Erythroblast (primary cell): ENCODE data around the gene CPNE5.

Experiments used
- GATA1 ChIP-seq: IDR thresholded peaks from 2 replicates; pipeline ENCODE4 v1.6.1; 2011; ENCODE audit warnings: low read depth, mild to moderate bottlenecking, control low read depth, low read length, moderate library complexity
- POLR2A ChIP-seq: IDR thresholded peaks from 2 replicates; pipeline ENCODE4 v1.6.1; 2011; ENCODE audit warnings: mild to moderate bottlenecking, low read length

DNA sequence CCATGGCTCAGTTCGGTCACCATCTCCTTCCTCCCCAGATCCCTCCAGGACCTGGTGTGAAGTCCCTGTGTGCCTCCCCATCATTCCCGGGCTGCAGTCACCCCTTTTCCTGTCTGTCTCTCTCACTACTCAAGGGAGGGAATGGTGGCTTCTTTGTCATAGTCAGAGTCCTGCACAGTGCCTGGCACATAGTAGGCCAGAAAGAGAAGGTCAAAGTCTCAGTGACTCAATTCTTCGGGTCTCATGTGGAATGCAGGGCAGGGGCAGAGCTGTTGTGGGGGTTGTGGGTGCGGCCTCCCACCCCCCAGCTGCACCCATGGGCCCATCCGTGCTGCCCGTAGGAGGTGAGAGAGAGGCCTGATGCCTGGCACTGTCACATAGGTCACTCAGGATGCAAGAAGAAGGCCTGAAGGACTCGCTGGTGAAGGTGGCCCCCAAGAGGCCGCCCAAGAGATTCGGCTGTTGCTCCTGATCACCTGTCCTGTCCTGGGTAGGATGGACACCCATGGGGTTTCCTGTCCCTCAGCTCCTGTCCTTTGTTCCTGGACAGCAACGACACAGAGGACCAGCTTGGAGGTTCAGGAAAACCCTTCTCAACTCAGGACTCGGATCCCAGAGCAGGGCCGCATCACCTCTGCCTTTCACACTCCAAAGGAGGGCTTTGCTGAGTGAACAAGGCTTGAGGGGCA, 107.5 kb downstream of the CPNE5 start:
- TF ChIP-seq POLR2A (no peak), GATA1 (no peak)
